ENCODE results near the gene UBE4B.

The UBE4B gene

GRCh38 chr1:10060311-10061100 is 27.7 kb downstream of the UBE4B start:
- no peak for DNase-seq (ENCODE audit: low read depth)
- H3K4me3 ChIP-seq (ENCODE audit: control insufficient read depth, low read depth, low read length) = no peak overlapping the region
- TF ChIP-seq CTCF (conservative IDR thresholded peaks at IDR 0.05; ENCODE audit: control insufficient read depth, insufficient read depth, low read depth, low read length) = no peak

- no peak for DNase-seq (ENCODE audit: low read depth)
- H3K4me3 ChIP-seq (ENCODE audit: control insufficient read depth, low read depth, low read length) = no peak overlapping the region
- no peak for TF ChIP-seq CTCF (conservative IDR thresholded peaks at IDR 0.05; ENCODE audit: control insufficient read depth, insufficient read depth, low read depth, low read length)
Observed at GRCh38 chr1:10061276-10061675, 28.5 kb downstream of the UBE4B start.

GRCh38 chr1:10063878-10064277 is 31.1 kb downstream of the UBE4B start:
- TF ChIP-seq CTCF (conservative IDR thresholded peaks at IDR 0.05; ENCODE audit: control insufficient read depth, insufficient read depth, low read depth, low read length) = no peak
- H3K4me3 ChIP-seq (ENCODE audit: control insufficient read depth, low read depth, low read length) = no peak overlapping the region
- no peak for DNase-seq (ENCODE audit: low read depth)

- TF ChIP-seq CTCF (conservative IDR thresholded peaks at IDR 0.05; ENCODE audit: control insufficient read depth, insufficient read depth, low read depth, low read length) = no peak
- H3K4me3 ChIP-seq (ENCODE audit: control insufficient read depth, low read depth, low read length) = no peak overlapping the region
- DNase-seq (ENCODE audit: low read depth) = no peak
Observed at GRCh38 chr1:10064416-10065343, 31.9 kb downstream of the UBE4B start.

- DNase-seq (ENCODE audit: low read depth) = peak; percentile 57
- no peak for TF ChIP-seq CTCF (conservative IDR thresholded peaks at IDR 0.05; ENCODE audit: control insufficient read depth, insufficient read depth, low read depth, low read length)
- no peak overlapping the region for H3K4me3 ChIP-seq (ENCODE audit: control insufficient read depth, low read depth, low read length)
Observed at GRCh38 chr1:10065344-10065685, 32.6 kb downstream of the UBE4B start.

GRCh38 chr1:10065760-10066159 is 33.0 kb downstream of the UBE4B start:
- DNase-seq (ENCODE audit: low read depth) = no peak
- TF ChIP-seq CTCF (conservative IDR thresholded peaks at IDR 0.05; ENCODE audit: control insufficient read depth, insufficient read depth, low read depth, low read length) = no peak
- no peak overlapping the region for H3K4me3 ChIP-seq (ENCODE audit: control insufficient read depth, low read depth, low read length)
